SK-N-SH treated with all-trans-retinoic acid at 6 μM for 48 hours (cell line): Measurements from ENCODE around the gene CELF5.

Experiments used
- ATAC-seq: fragments of 200-7000 bp; cut with Tn5 transposase; 3 replicates; pipeline ENCODE4 v1.9.1; 2020; ENCODE audit warnings: mild to moderate bottlenecking, moderate library complexity
- ARNTL ChIP-seq: fragments of 450-650 bp; formaldehyde crosslinking; IDR thresholded peaks from 2 replicates; pipeline ENCODE4 v1.5.0; 2020; ENCODE audit warnings: low read depth, mild to moderate bottlenecking, moderate library complexity, borderline replicate concordance
- BACH2 ChIP-seq: fragments of 250-450 bp; sonication (Bioruptor Pico); IDR thresholded peaks from 2 replicates; pipeline ENCODE4 v1.9.0; 2021; ENCODE audit warnings: mild to moderate bottlenecking, borderline replicate concordance
- CREB5 ChIP-seq: fragments of 250-450 bp; sonication (Bioruptor Pico); IDR thresholded peaks from 2 replicates; pipeline ENCODE4 v1.5.1; 2020; ENCODE audit warnings: low read depth, mild to moderate bottlenecking, moderate library complexity
- CSDC2 ChIP-seq: fragments of 250-450 bp; sonication (Bioruptor Pico); IDR thresholded peaks from 2 replicates; pipeline ENCODE4 v1.5.0; 2020; ENCODE audit warnings: mild to moderate bottlenecking, moderate library complexity
- CSRNP3 ChIP-seq: fragments of 250-450 bp; sonication (Bioruptor Pico); IDR thresholded peaks from 2 replicates; pipeline ENCODE4 v1.5.1; 2021; ENCODE audit warnings: mild to moderate bottlenecking, moderate library complexity
- ESRRG ChIP-seq: fragments of 250-450 bp; sonication (Bioruptor Pico); IDR thresholded peaks from 2 replicates; pipeline ENCODE4 v1.6.1; 2021; ENCODE audit warnings: mild to moderate bottlenecking
- GLIS3 ChIP-seq: fragments of 250-450 bp; sonication (Bioruptor Pico); IDR thresholded peaks from 2 replicates; pipeline ENCODE4 v1.5.0; 2020; ENCODE audit warnings: mild to moderate bottlenecking, moderate library complexity
- ISL1 ChIP-seq: fragments of 250-450 bp; sonication (Bioruptor Pico); IDR thresholded peaks from 2 replicates; pipeline ENCODE4 v2.1.2; 2022; ENCODE audit warnings: mild to moderate bottlenecking, moderate library complexity
- OSR1 ChIP-seq: fragments of 250-450 bp; sonication (Bioruptor Pico); IDR thresholded peaks from 2 replicates; pipeline ENCODE4 v1.8.0; 2022; ENCODE audit warnings: moderate library complexity, mild to moderate bottlenecking, inconsistent platforms
- PATZ1 ChIP-seq: fragments of 250-450 bp; sonication (Bioruptor Pico); IDR thresholded peaks from 2 replicates; pipeline ENCODE4 v1.8.0; 2020; ENCODE audit warnings: mild to moderate bottlenecking, moderate library complexity, borderline replicate concordance
- PPARA ChIP-seq: fragments of 250-450 bp; sonication (Bioruptor Pico); IDR thresholded peaks from 2 replicates; pipeline ENCODE4 v1.5.0; 2020; ENCODE audit warnings: mild to moderate bottlenecking, borderline replicate concordance
- RARB ChIP-seq: fragments of 250-450 bp; sonication (Bioruptor Pico); IDR thresholded peaks from 2 replicates; pipeline ENCODE4 v1.8.0; 2021; ENCODE audit warnings: mild to moderate bottlenecking, moderate library complexity
- SNAI2 ChIP-seq: fragments of 250-450 bp; sonication (Bioruptor Pico); IDR thresholded peaks from 2 replicates; pipeline ENCODE4 v1.5.0; 2020; ENCODE audit warnings: mild to moderate bottlenecking, moderate library complexity
- TCF4 ChIP-seq: fragments of 250-450 bp; sonication (Bioruptor Pico); IDR thresholded peaks from 2 replicates; pipeline ENCODE4 v1.8.0; 2021; ENCODE audit warnings: mild to moderate bottlenecking, moderate library complexity, borderline replicate concordance
- ZFP3 ChIP-seq: fragments of 250-450 bp; sonication (Bioruptor Pico); IDR thresholded peaks from 2 replicates; pipeline ENCODE4 v1.5.0; 2020; ENCODE audit warnings: mild to moderate bottlenecking, moderate library complexity
- ZFP30 ChIP-seq: fragments of 450-650 bp; formaldehyde crosslinking; IDR thresholded peaks from 2 replicates; pipeline ENCODE4 v1.5.0; 2022; ENCODE audit warnings: mild to moderate bottlenecking, moderate library complexity
- ZNF565 ChIP-seq: fragments of 450-650 bp; formaldehyde crosslinking; conservative IDR thresholded peaks from 2 replicates; pipeline ENCODE4 v1.5.0; 2020; ENCODE audit warnings: low read depth, mild to moderate bottlenecking, moderate library complexity
- ZNF70 ChIP-seq: fragments of 450-650 bp; formaldehyde crosslinking; IDR thresholded peaks from 2 replicates; pipeline ENCODE4 v1.5.0; 2020; ENCODE audit warnings: mild to moderate bottlenecking, moderate library complexity
- ZNF8 ChIP-seq: fragments of 450-650 bp; formaldehyde crosslinking; IDR thresholded peaks from 2 replicates; pipeline ENCODE4 v1.5.0; 2020; ENCODE audit warnings: mild to moderate bottlenecking, moderate library complexity
- TF ChIP-seq, protein P1 (sequence below): fragments of 250-450 bp; sonication (Bioruptor Pico); IDR thresholded peaks from 2 replicates; pipeline ENCODE4 v1.8.0; 2021; ENCODE audit warnings: low read depth, mild to moderate bottlenecking, moderate library complexity, borderline replicate concordance
- TF ChIP-seq, protein P2 (sequence below): fragments of 250-450 bp; sonication (Bioruptor Pico); IDR thresholded peaks from 2 replicates; pipeline ENCODE4 v1.5.0; 2020; ENCODE audit warnings: mild to moderate bottlenecking, moderate library complexity

The CELF5 gene

DNA sequence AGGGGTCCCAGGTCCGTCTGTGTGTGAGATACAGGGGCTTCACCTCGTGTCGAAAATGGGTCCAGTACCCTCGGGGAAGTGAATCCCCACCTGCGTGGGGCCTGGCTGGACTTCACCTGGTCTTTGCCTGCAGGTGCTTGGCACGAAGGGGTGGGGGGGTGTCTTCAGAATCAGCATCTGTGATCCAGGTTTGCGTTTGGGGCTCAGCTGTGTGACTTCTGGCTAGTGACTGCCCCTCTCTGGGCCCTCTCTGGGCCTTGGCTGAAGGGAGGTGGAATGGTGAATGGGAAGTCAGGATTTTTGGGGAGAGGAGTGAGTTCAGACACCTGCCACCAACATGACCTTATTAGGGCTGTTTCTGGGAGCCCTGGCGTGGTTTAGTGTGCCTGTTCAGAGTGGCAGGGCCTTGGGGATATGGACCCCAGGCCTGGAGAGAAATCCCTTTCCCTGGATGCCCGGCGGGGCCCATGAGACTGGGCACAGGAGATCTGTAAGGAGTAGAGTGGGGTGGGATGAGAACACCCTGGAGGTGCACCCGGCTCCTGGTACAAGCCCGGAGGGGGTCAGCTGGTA lies 2.7 kb downstream of the CELF5 start:
- TF ChIP-seq GLIS3: no peak
- TF ChIP-seq RARB (CRISPR knock-in tag): no peak
- TF ChIP-seq ESRRG (CRISPR knock-in tag): no peak
- TF ChIP-seq, protein P1, sequence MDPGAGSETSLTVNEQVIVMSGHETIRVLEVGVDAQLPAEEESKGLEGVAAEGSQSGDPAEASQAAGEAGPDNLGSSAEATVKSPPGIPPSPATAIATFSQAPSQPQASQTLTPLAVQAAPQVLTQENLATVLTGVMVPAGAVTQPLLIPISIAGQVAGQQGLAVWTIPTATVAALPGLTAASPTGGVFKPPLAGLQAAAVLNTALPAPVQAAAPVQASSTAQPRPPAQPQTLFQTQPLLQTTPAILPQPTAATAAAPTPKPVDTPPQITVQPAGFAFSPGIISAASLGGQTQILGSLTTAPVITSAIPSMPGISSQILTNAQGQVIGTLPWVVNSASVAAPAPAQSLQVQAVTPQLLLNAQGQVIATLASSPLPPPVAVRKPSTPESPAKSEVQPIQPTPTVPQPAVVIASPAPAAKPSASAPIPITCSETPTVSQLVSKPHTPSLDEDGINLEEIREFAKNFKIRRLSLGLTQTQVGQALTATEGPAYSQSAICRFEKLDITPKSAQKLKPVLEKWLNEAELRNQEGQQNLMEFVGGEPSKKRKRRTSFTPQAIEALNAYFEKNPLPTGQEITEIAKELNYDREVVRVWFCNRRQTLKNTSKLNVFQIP: no peak
- TF ChIP-seq ZNF565 (CRISPR knock-in tag): no peak
- no peak for TF ChIP-seq ZNF8 (CRISPR knock-in tag)
- no peak for TF ChIP-seq BACH2 (CRISPR knock-in tag)
- no peak for TF ChIP-seq ZFP3 (CRISPR knock-in tag)
- no peak for TF ChIP-seq SNAI2 (CRISPR knock-in tag)
- TF ChIP-seq CREB5 (CRISPR knock-in tag): no peak
- no peak for TF ChIP-seq PPARA
- TF ChIP-seq CSDC2 (CRISPR knock-in tag): no peak
- TF ChIP-seq, protein P2, sequence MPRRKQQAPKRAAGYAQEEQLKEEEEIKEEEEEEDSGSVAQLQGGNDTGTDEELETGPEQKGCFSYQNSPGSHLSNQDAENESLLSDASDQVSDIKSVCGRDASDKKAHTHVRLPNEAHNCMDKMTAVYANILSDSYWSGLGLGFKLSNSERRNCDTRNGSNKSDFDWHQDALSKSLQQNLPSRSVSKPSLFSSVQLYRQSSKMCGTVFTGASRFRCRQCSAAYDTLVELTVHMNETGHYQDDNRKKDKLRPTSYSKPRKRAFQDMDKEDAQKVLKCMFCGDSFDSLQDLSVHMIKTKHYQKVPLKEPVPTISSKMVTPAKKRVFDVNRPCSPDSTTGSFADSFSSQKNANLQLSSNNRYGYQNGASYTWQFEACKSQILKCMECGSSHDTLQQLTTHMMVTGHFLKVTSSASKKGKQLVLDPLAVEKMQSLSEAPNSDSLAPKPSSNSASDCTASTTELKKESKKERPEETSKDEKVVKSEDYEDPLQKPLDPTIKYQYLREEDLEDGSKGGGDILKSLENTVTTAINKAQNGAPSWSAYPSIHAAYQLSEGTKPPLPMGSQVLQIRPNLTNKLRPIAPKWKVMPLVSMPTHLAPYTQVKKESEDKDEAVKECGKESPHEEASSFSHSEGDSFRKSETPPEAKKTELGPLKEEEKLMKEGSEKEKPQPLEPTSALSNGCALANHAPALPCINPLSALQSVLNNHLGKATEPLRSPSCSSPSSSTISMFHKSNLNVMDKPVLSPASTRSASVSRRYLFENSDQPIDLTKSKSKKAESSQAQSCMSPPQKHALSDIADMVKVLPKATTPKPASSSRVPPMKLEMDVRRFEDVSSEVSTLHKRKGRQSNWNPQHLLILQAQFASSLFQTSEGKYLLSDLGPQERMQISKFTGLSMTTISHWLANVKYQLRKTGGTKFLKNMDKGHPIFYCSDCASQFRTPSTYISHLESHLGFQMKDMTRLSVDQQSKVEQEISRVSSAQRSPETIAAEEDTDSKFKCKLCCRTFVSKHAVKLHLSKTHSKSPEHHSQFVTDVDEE (CRISPR knock-in tag): no peak
- TF ChIP-seq OSR1 (CRISPR knock-in tag): no peak
- no peak for TF ChIP-seq TCF4 (CRISPR knock-in tag)
- TF ChIP-seq PATZ1 (CRISPR knock-in tag): no peak
- no peak for TF ChIP-seq ISL1 (CRISPR knock-in tag)
- no peak for TF ChIP-seq ZNF70
- no peak for TF ChIP-seq ZFP30
- TF ChIP-seq, all 23 proteins: peak for 0
- ATAC-seq: no peak

- no peak for TF ChIP-seq ZNF8 (CRISPR knock-in tag)
- no peak for TF ChIP-seq CSRNP3 (CRISPR knock-in tag)
- TF ChIP-seq, protein P1: no peak
- no peak for ATAC-seq
These were observed 4.9 kb downstream of the CELF5 start for GRCh38 chr19:3229346-3229743.

DNA sequence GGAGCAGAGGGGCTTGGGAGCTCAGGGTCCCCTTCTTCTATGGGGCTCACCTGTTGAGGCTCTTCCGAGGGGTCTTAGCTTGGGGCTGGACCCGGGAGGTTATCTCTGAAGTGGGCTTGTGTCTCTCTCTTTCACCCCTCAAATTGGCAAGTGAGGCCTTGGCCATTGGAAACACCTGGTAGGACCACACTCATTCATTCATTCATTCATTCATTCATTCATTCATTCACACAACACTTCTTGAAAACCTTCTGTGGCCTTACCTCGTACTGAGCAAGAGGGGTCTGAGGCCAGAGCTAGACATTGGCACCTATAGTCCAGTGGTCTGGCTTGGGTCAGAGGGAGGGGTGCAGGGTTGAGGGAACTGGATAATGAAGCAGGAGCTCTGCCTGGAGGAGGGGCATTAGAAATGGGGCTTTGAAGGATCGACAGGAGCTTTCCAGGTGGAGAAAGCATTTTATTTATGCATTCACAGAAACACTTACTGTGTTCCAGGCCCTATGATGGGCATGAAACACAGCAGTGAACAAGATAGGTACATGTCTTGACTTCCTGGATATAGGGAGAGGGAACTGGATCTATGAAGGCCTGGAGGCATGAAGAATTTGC lies 5.5 kb downstream of the CELF5 start:
- no peak for ATAC-seq
- TF ChIP-seq CSRNP3 (CRISPR knock-in tag) (no peak), ZFP3 (CRISPR knock-in tag) (peak; percentile 92), ZFP30 (no peak), ARNTL (CRISPR knock-in tag) (no peak), SNAI2 (CRISPR knock-in tag) (no peak)
